ENCODE data around the gene OR8H1.

The OR8H1 gene

DNA sequence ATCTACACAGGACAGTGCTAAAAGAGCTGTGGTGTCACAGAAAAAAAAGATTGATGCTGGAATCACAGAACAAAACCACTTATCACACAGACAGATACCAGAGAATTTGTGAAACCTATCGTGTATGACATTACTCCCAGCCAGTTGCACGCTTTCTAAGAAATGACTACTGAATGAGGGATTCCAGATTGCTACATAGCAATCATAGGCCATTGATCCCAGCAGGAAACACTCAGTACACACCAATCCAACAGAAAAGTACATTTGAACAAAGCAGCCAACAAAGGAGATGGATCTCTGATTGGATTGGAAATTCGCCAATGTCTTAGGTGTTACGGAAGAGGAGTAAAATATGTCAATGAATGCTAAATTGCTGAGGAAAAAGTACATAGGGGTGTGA, 4.8 kb upstream of the OR8H1 start:
- TF ChIP-seq, protein P1, sequence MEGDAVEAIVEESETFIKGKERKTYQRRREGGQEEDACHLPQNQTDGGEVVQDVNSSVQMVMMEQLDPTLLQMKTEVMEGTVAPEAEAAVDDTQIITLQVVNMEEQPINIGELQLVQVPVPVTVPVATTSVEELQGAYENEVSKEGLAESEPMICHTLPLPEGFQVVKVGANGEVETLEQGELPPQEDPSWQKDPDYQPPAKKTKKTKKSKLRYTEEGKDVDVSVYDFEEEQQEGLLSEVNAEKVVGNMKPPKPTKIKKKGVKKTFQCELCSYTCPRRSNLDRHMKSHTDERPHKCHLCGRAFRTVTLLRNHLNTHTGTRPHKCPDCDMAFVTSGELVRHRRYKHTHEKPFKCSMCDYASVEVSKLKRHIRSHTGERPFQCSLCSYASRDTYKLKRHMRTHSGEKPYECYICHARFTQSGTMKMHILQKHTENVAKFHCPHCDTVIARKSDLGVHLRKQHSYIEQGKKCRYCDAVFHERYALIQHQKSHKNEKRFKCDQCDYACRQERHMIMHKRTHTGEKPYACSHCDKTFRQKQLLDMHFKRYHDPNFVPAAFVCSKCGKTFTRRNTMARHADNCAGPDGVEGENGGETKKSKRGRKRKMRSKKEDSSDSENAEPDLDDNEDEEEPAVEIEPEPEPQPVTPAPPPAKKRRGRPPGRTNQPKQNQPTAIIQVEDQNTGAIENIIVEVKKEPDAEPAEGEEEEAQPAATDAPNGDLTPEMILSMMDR (IDR thresholded peaks at IDR 0.05; ENCODE audit: low read depth, low read length, missing control alignments) = no peak
- DNase-seq (ENCODE audit: low read depth) = no peak
- H3K4me3 ChIP-seq (ENCODE audit: low read depth, low read length) = no peak overlapping the region
- in situ Hi-C loops (cut with HindIII; ENCODE audit: low sequenced_read_pairs) = no loop called here

DNA sequence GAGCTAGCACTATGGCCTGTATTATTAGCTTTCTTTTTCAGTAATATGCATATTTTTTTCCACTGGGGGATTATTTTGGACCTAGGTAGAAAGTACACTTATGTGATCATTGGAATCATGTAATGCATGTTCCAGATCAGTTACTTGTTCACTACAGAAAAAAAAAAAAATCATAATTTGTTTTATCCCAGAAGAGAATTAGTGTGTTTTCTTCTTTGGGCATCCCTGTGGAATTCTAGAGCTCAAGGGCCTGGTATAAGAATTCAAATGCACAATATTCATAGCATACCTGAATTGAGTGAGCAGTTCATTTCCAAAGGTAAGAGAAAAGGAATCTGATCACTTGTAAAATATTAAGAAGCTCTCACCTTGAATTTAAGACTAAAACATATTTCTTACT, 18.2 kb downstream of the OR8H1 start, which contains the start of gene OR5T1:
TSS of gene OR5T1 (plus strand) at position 301 of the 400 bp plus-strand sequence. CDS start 1,485 bp downstream, outside the sequence.
- no peak for DNase-seq (ENCODE audit: low read depth)
- no peak within 1 kb of the TSS for H3K4me3 ChIP-seq (ENCODE audit: low read depth, low read length)
- TF ChIP-seq, protein P1 (IDR thresholded peaks at IDR 0.05; ENCODE audit: low read depth, low read length, missing control alignments) = no peak
- in situ Hi-C loops (cut with HindIII; ENCODE audit: low sequenced_read_pairs) = no loop called here

DNA sequence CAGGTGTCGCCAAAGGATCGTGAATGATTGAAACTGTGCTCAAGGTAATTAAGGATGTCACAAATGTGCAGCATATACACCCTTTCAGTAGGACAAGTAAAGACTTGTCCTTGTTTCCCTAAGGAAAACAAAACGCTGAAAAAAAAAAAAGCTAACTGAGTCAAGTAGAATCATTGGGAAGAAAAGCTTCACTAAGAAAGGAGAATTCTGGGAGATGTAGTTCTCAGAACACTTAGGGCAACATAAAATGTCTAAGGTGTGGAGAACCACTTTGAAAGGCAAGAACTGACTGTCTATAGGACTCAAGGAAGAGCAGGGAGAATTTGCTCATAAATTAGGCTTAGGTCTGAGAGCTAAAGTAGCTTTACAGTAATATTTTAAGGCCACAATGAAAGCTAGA, 21.0 kb downstream of the OR8H1 start:
- TF ChIP-seq, protein P1 (IDR thresholded peaks at IDR 0.05; ENCODE audit: low read depth, low read length, missing control alignments) = no peak
- in situ Hi-C loops (cut with HindIII; ENCODE audit: low sequenced_read_pairs) = no loop called here
- H3K4me3 ChIP-seq (ENCODE audit: low read depth, low read length) = no peak overlapping the region
- no peak for DNase-seq (ENCODE audit: low read depth)

DNA sequence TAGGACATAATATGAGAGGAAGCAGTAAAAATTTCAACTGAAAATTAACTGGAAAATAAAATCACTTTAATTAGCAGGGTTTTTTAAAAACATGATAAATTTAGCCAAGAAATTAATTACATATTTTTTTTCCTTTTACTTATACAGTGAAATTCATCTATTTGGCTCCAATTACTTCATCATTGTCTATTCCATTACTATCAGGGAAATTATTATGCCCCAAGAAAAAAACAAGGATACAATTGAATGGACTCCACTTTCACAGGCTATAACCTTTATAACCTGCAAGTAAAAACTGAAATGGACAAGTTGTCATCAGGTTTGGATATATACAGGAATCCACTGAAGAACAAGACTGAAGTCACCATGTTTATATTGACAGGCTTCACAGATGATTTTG, 40.1 kb downstream of the OR8H1 start, which contains the start of gene OR5T3:
TSS of gene OR5T3 (plus strand) at position 301 of the 400 bp plus-strand sequence. CDS start at position 301, 0 bp downstream.
- H3K4me3 ChIP-seq (ENCODE audit: low read depth, low read length) = no peak within 1 kb of the TSS
- no peak for DNase-seq (ENCODE audit: low read depth)
- TF ChIP-seq, protein P1 (IDR thresholded peaks at IDR 0.05; ENCODE audit: low read depth, low read length, missing control alignments) = no peak
- in situ Hi-C loops (cut with HindIII; ENCODE audit: low sequenced_read_pairs) = no loop called here

Measured in astrocyte of the cerebellum (primary cell).